ENCODE measurements around the gene DPEP2NB.

The DPEP2NB gene

GRCh38 chr16:68049449-68049848 lies 33.7 kb upstream of the DPEP2NB start:
- DNase-seq (ENCODE audit: low read depth, low spot score), result no peak
- TF ChIP-seq CTCF (IDR thresholded peaks at IDR 0.05; ENCODE audit: low read depth, low read length), result no peak
- in situ Hi-C loops (cut with HindIII; ENCODE audit: low sequenced_read_pairs), result no loop called here
- no peak overlapping the region for H3K4me3 ChIP-seq (ENCODE audit: low read depth, low read length)

GRCh38 chr16:68047987-68048386 lies 32.3 kb upstream of the DPEP2NB start:
- in situ Hi-C loops (cut with HindIII; ENCODE audit: low sequenced_read_pairs), result no loop called here

GRCh38 chr16:68046106-68046505 lies 30.4 kb upstream of the DPEP2NB start:
- no peak for DNase-seq (ENCODE audit: low read depth, low spot score)
- in situ Hi-C loops (cut with HindIII; ENCODE audit: low sequenced_read_pairs), result no loop called here
- no peak for TF ChIP-seq CTCF (IDR thresholded peaks at IDR 0.05; ENCODE audit: low read depth, low read length)
- no peak overlapping the region for H3K4me3 ChIP-seq (ENCODE audit: low read depth, low read length)

More at GRCh38 chr16:68047987-68048386, 32.3 kb upstream of the DPEP2NB start:
- DNase-seq (ENCODE audit: low read depth, low spot score), result no peak
- no peak for TF ChIP-seq CTCF (IDR thresholded peaks at IDR 0.05; ENCODE audit: low read depth, low read length)
- H3K4me3 ChIP-seq (ENCODE audit: low read depth, low read length), result no peak overlapping the region

- H3K4me3 ChIP-seq (ENCODE audit: low read depth, low read length), result no peak overlapping the region
- in situ Hi-C loops (cut with HindIII; ENCODE audit: low sequenced_read_pairs), result no loop called here
- TF ChIP-seq CTCF (IDR thresholded peaks at IDR 0.05; ENCODE audit: low read depth, low read length), result no peak
- DNase-seq (ENCODE audit: low read depth, low spot score), result no peak
These were observed 26.1 kb upstream of the DPEP2NB start for GRCh38 chr16:68041783-68042182.

GRCh38 chr16:68040506-68041288 lies 25.0 kb upstream of the DPEP2NB start:
- H3K4me3 ChIP-seq (ENCODE audit: low read depth, low read length), result no peak overlapping the region
- peak; percentile 61 for DNase-seq (ENCODE audit: low read depth, low spot score)
- in situ Hi-C loops (cut with HindIII; ENCODE audit: low sequenced_read_pairs), result no loop called here
- TF ChIP-seq CTCF (IDR thresholded peaks at IDR 0.05; ENCODE audit: low read depth, low read length), result peak; percentile 87

GRCh38 chr16:68037841-68038597 lies 22.3 kb upstream of the DPEP2NB start:
- no peak overlapping the region for H3K4me3 ChIP-seq (ENCODE audit: low read depth, low read length)
- TF ChIP-seq CTCF (IDR thresholded peaks at IDR 0.05; ENCODE audit: low read depth, low read length), result no peak
- DNase-seq (ENCODE audit: low read depth, low spot score), result no peak
- in situ Hi-C loops (cut with HindIII; ENCODE audit: low sequenced_read_pairs), result no loop called here

All from astrocyte of the spinal cord (primary cell).